ENCODE measurements around the gene PRR23C. TPM values are rescaled to one million over a fixed set of nuclear protein-coding genes. Genes with fewer than 3 reads are reported as not detected.
"Not testable (repeated sequence)": the region's sequence is repeated elsewhere in the genome, so short reads cannot be mapped to it uniquely, and the experiment has no call there.

PRR23C gene
- polyA plus RNA-seq, 4 donors: not detected

GRCh38 chr3:139052802-139053600, 8.3 kb upstream of the PRR23C start:
- no peak for FAIRE-seq
- H3K27me3 ChIP-seq (ENCODE audit: control insufficient read depth in 3 of 3, insufficient read depth in 3 of 3, low read length in 3 of 3): no peaks in the 10 kb centered on the region
- H3K27ac ChIP-seq (ENCODE audit: low read depth in 1 of 3, low read length in 2 of 3): no peak overlapping the region
- H3K36me3 ChIP-seq (ENCODE audit: control insufficient read depth in 3 of 3, insufficient read depth in 2 of 3, low read depth in 1 of 3, low read length in 3 of 3): no peaks in the 10 kb centered on the region
- DNase-seq: no peak
- 68 to 80% (median 73%) methylated on average over 2 of the region's 2 CpGs for WGBS, 3 donors
- H3K4me3 ChIP-seq (ENCODE audit: low read depth in 1 of 3, low read length in 3 of 3): no peak overlapping the region
- H3K9me3 ChIP-seq (ENCODE audit: control insufficient read depth in 2 of 2, insufficient read depth in 1 of 2, low read depth in 1 of 2, low read length in 1 of 2): peaks cover 0 to 14% of the 10 kb centered on the region in 2 donors
- no peaks in the 10 kb centered on the region for H3K4me1 ChIP-seq (ENCODE audit: control insufficient read depth in 3 of 3, insufficient read depth in 2 of 3, low read depth in 1 of 3, low read length in 2 of 3)

- Histone ChIP-seq H3K4me1 (ENCODE audit: control insufficient read depth in 3 of 3, insufficient read depth in 2 of 3, low read depth in 1 of 3, low read length in 2 of 3) (no peaks in the 10 kb centered on the region), H3K9me3 (ENCODE audit: control insufficient read depth in 2 of 2, insufficient read depth in 1 of 2, low read depth in 1 of 2, low read length in 1 of 2) (peaks cover 0 to 23% of the 10 kb centered on the region in 2 donors), H3K27me3 (ENCODE audit: control insufficient read depth in 3 of 3, insufficient read depth in 3 of 3, low read length in 3 of 3) (peaks cover 0 to 21% (median 0%) of the 10 kb centered on the region in 3 donors), H3K36me3 (ENCODE audit: control insufficient read depth in 3 of 3, insufficient read depth in 2 of 3, low read depth in 1 of 3, low read length in 3 of 3) (no peaks in the 10 kb centered on the region), H3K4me3 (ENCODE audit: low read depth in 1 of 3, low read length in 3 of 3) (no peak overlapping the region), H3K27ac (ENCODE audit: low read depth in 1 of 3, low read length in 2 of 3) (no peak overlapping the region)
- 73 to 84% (median 84%) methylated on average over 45 to 50 of the region's 50 CpGs for WGBS, 3 donors
- no peak for FAIRE-seq
- no peak for DNase-seq
These were observed 932 bp downstream of the PRR23C start for GRCh38 chr3:139043554-139044365.

- Histone ChIP-seq H3K27me3 (ENCODE audit: control insufficient read depth in 3 of 3, insufficient read depth in 3 of 3, low read length in 3 of 3) (peaks cover 0 to 3% (median 0%) of the 10 kb centered on the region in 3 donors), H3K4me1 (ENCODE audit: control insufficient read depth in 3 of 3, insufficient read depth in 2 of 3, low read depth in 1 of 3, low read length in 2 of 3) (no peaks in the 10 kb centered on the region), H3K36me3 (ENCODE audit: control insufficient read depth in 3 of 3, insufficient read depth in 2 of 3, low read depth in 1 of 3, low read length in 3 of 3) (no peaks in the 10 kb centered on the region), H3K27ac (ENCODE audit: low read depth in 1 of 3, low read length in 2 of 3) (no peak overlapping the region), H3K9me3 (ENCODE audit: control insufficient read depth in 2 of 2, insufficient read depth in 1 of 2, low read depth in 1 of 2, low read length in 1 of 2) (no peaks in the 10 kb centered on the region), H3K4me3 (ENCODE audit: low read depth in 1 of 3, low read length in 3 of 3) (no peak overlapping the region)
- DNase-seq: no peak
- no peak for FAIRE-seq
- 56 to 75% (median 63%) methylated on average over 6 of the region's 6 CpGs for WGBS, 3 donors
These were observed 7.2 kb downstream of the PRR23C start for GRCh38 chr3:139037478-139037877.

GRCh38 chr3:139032326-139033002, 12.2 kb downstream of the PRR23C start:
- WGBS, 3 donors: 16 to 52% (median 28%) methylated on average over 2 of the region's 2 CpGs

GRCh38 chr3:139030576-139030975, 14.1 kb downstream of the PRR23C start:
- H3K27ac ChIP-seq (ENCODE audit: low read depth in 1 of 3, low read length in 2 of 3); H3K27me3 ChIP-seq (ENCODE audit: control insufficient read depth in 3 of 3, insufficient read depth in 3 of 3, low read length in 3 of 3); H3K36me3 ChIP-seq (ENCODE audit: control insufficient read depth in 3 of 3, insufficient read depth in 2 of 3, low read depth in 1 of 3, low read length in 3 of 3); H3K9me3 ChIP-seq (ENCODE audit: control insufficient read depth in 2 of 2, insufficient read depth in 1 of 2, low read depth in 1 of 2, low read length in 1 of 2); H3K4me3 ChIP-seq (ENCODE audit: low read depth in 1 of 3, low read length in 3 of 3); FAIRE-seq; H3K4me1 ChIP-seq (ENCODE audit: control insufficient read depth in 3 of 3, insufficient read depth in 2 of 3, low read depth in 1 of 3, low read length in 2 of 3); DNase-seq: not testable (repeated sequence)

More at GRCh38 chr3:139032326-139033002, 12.2 kb downstream of the PRR23C start:
- Histone ChIP-seq H3K36me3 (ENCODE audit: control insufficient read depth in 3 of 3, insufficient read depth in 2 of 3, low read depth in 1 of 3, low read length in 3 of 3) (no peaks in the 10 kb centered on the region), H3K27ac (ENCODE audit: low read depth in 1 of 3, low read length in 2 of 3) (peak overlapping the region in 2 of 3 donors; percentile 71 to 73), H3K4me3 (ENCODE audit: low read depth in 1 of 3, low read length in 3 of 3) (no peak overlapping the region), H3K4me1 (ENCODE audit: control insufficient read depth in 3 of 3, insufficient read depth in 2 of 3, low read depth in 1 of 3, low read length in 2 of 3) (no peaks in the 10 kb centered on the region), H3K27me3 (ENCODE audit: control insufficient read depth in 3 of 3, insufficient read depth in 3 of 3, low read length in 3 of 3) (no peaks in the 10 kb centered on the region), H3K9me3 (ENCODE audit: control insufficient read depth in 2 of 2, insufficient read depth in 1 of 2, low read depth in 1 of 2, low read length in 1 of 2) (no peaks in the 10 kb centered on the region)
- DNase-seq (peak; percentile 26 to 76), FAIRE-seq (peak; percentile 15)

- Histone ChIP-seq H3K27ac (ENCODE audit: low read depth in 1 of 3, low read length in 2 of 3) (no peak overlapping the region), H3K4me3 (ENCODE audit: low read depth in 1 of 3, low read length in 3 of 3) (no peak overlapping the region), H3K9me3 (ENCODE audit: control insufficient read depth in 2 of 2, insufficient read depth in 1 of 2, low read depth in 1 of 2, low read length in 1 of 2) (peaks cover 0 to 10% of the 10 kb centered on the region in 2 donors), H3K36me3 (ENCODE audit: control insufficient read depth in 3 of 3, insufficient read depth in 2 of 3, low read depth in 1 of 3, low read length in 3 of 3) (no peaks in the 10 kb centered on the region), H3K27me3 (ENCODE audit: control insufficient read depth in 3 of 3, insufficient read depth in 3 of 3, low read length in 3 of 3) (peaks cover 0 to 3% (median 0%) of the 10 kb centered on the region in 3 donors), H3K4me1 (ENCODE audit: control insufficient read depth in 3 of 3, insufficient read depth in 2 of 3, low read depth in 1 of 3, low read length in 2 of 3) (no peaks in the 10 kb centered on the region)
- FAIRE-seq (no peak), DNase-seq (no peak)
- WGBS, 3 donors: 92 to 93% (median 93%) methylated on average over 2 of the region's 2 CpGs
These were observed 19.7 kb downstream of the PRR23C start for GRCh38 chr3:139024968-139025367.

GRCh38 chr3:139020868-139021234, 23.8 kb downstream of the PRR23C start, which contains the start of gene PRR23B:
TSS of gene PRR23B (minus strand) at chr3:139020926. CDS start at chr3:139020661, 265 bp downstream.
- Histone ChIP-seq H3K4me1 (ENCODE audit: control insufficient read depth in 3 of 3, insufficient read depth in 2 of 3, low read depth in 1 of 3, low read length in 2 of 3) (no peaks in the 10 kb centered on the region), H3K27me3 (ENCODE audit: control insufficient read depth in 3 of 3, insufficient read depth in 3 of 3, low read length in 3 of 3) (peaks cover 0 to 3% (median 0%) of the 10 kb centered on the region in 3 donors), H3K4me3 (ENCODE audit: low read depth in 1 of 3, low read length in 3 of 3) (no peak within 1 kb of the TSS), H3K9me3 (ENCODE audit: control insufficient read depth in 2 of 2, insufficient read depth in 1 of 2, low read depth in 1 of 2, low read length in 1 of 2) (peaks cover 0 to 14% of the 10 kb centered on the region in 2 donors), H3K27ac (ENCODE audit: low read depth in 1 of 3, low read length in 2 of 3) (no peak within 1 kb of the TSS), H3K36me3 (ENCODE audit: control insufficient read depth in 3 of 3, insufficient read depth in 2 of 3, low read depth in 1 of 3, low read length in 3 of 3) (no peaks in the 10 kb centered on the region)
- 60 to 74% (median 63%) methylated on average over 19 of the region's 19 CpGs for WGBS, 3 donors
- DNase-seq (peak in 1 of 2 donors; percentile 6), FAIRE-seq (no peak)
